Activated CD4-positive, alpha-beta T cell treated with anti-CD3 and anti-CD28 coated beads for 36 hours (primary cell): ENCODE results near the gene BRSK1. TPM values are rescaled to one million over a fixed set of nuclear protein-coding genes. Genes with fewer than 3 reads are reported as not detected.
"Not testable (repeated sequence)": the region's sequence is repeated elsewhere in the genome, so short reads cannot be mapped to it uniquely, and the experiment has no call there.

Experiments used
- ATAC-seq: fragments of 200-7000 bp; cut with Tn5 transposase; one replicate; pipeline ENCODE4 v1.10.0; 2021; ENCODE audit warnings: mild to moderate bottlenecking, moderate library complexity
- CTCF ChIA-PET: fragments of 350-600 bp; sonication (Branson Sonifier 250); formaldehyde crosslinking; loops from one replicate; lab custom pipeline; 2021; ENCODE audit warnings: antibody characterized with exemption; lab: Charles Lee
- POLR2A ChIA-PET: fragments of 350-600 bp; sonication (Branson Sonifier 250); formaldehyde crosslinking; loops from one replicate; lab custom pipeline; 2021; ENCODE audit warnings: antibody characterized with exemption, inconsistent platforms; lab: Charles Lee
- DNase-seq: peaks from one replicate; pipeline ENCODE4 v3.0.0-alpha.2; 2020
- H3K27ac Mint-ChIP-seq: one replicate; pipeline ENCODE4 v1.8.0; 2021; ENCODE audit warnings: mixed read lengths
- H3K27me3 Mint-ChIP-seq: one replicate; pipeline ENCODE4 v1.8.0; 2021; ENCODE audit warnings: mixed read lengths
- H3K36me3 Mint-ChIP-seq: one replicate; pipeline ENCODE4 v1.8.0; 2021; ENCODE audit warnings: low read depth, mixed read lengths
- H3K4me1 Mint-ChIP-seq: one replicate; pipeline ENCODE4 v1.8.0; 2021; ENCODE audit warnings: mixed read lengths
- H3K4me3 Mint-ChIP-seq: one replicate; pipeline ENCODE4 v1.8.0; 2021; ENCODE audit warnings: mild to moderate bottlenecking, moderate library complexity, mixed read lengths
- H3K9me3 Mint-ChIP-seq: one replicate; pipeline ENCODE4 v1.8.0; 2021; ENCODE audit warnings: low read depth, mixed read lengths
- intact Hi-C, 2 experiments: fragments of 100-400 bp; cut with DNase I in 1 of 2; cut with micrococcal nuclease in 1 of 2; formaldehyde crosslinking; loops; one replicate each; pipeline versions ENCODE4 v1.14.2 to v1.15.1; 2022 to 2024; cut with DNase I, micrococcal nuclease
- total RNA-seq, 2 experiments: library from RNA; stranded (reverse); gene quantifications; one replicate each; pipeline ENCODE4 v1.2.3, GENCODE V29; 2021

BRSK1 gene
- total RNA-seq, 2 experiments from 2014 or later = 4.1 to 4.5 TPM

DNA sequence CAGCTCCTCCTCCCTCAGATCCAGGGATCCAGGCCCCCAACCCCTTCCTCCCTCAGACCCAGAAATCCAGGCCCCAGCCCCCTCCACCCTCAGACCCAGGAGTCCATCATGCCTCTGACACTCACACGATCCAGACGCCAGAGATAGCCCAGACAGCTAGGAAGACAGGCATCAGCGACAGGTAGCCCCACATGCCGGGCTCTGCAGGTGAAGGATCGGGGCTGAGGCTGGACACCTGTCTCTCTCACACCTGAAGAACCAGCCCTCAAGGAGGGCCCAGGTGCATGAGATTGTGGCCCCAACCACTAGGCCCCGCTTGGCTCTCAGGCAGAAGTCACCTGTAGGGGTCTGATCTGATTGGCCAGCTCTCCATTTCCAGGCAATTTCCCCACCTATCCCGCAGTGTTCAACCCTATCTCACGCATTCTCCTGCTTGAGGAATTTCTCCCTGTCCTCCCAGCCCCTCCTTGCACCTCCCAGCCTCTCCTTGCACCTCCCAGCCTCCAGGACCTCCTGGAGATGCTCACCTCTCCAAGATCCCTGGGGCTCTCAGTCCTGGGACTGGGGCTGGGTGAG lies 37.1 kb downstream of the BRSK1 start:
- Mint-ChIP-seq H3K27ac (no peak overlapping the region), H3K4me1 (no peaks in the 10 kb centered on the region), H3K9me3 (no peaks in the 10 kb centered on the region), H3K27me3 (peaks cover 5% of the 10 kb centered on the region), H3K36me3 (no peaks in the 10 kb centered on the region), H3K4me3 (no peak overlapping the region)
- no peak for DNase-seq
- intact Hi-C loops = no loop called here
- CTCF ChIA-PET = no interaction called here
- POLR2A ChIA-PET = no interaction called here
- no peak for ATAC-seq

DNA sequence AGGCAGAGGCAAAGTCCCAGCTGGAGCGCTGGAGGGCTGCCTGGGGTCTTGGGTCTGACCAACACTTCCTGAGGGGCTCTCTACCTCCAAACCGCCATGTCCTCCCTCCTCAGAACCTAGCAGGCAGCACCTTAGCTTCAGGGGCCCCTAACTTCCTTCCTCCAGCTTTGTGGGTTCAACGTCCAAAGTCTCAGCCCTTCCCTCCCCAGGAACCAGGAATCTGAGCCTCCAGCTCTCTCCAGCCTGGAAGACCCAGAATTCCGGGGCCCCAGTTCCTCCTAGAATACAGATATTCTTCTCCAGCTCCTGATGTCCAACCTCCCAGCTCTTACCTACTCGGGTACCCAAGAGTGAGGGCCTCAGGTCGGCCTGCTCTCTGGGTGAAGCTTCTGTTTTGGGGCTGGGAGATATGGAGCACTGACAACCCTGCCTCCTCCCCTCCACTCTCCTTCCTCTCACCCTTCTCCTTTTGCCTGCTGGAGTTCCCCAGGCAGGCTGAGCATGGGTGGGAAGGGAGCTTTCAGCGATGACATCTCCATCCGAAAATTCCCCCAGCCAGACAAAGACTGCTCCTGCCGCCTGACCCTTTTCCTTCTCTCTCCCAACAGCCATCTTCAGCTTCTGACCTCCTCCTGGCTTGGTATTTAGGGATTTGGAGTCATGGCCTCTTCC lies 37.8 kb downstream of the BRSK1 start:
- no peaks in the 10 kb centered on the region for H3K36me3 Mint-ChIP-seq
- no peaks in the 10 kb centered on the region for H3K9me3 Mint-ChIP-seq
- H3K27ac Mint-ChIP-seq = no peak overlapping the region
- ChIA-PET CTCF (interaction anchor here (0.5 to 1.0 kb wide), 3 partner anchors 51 to 116 kb away, joined by 3 read pairs; no protein-coding TSS in a partner anchor), POLR2A (no interaction called here)
- no peaks in the 10 kb centered on the region for H3K4me1 Mint-ChIP-seq
- ATAC-seq = no peak
- no peak for DNase-seq
- H3K27me3 Mint-ChIP-seq = peaks cover 5% of the 10 kb centered on the region
- intact Hi-C loops = no loop called here
- no peak overlapping the region for H3K4me3 Mint-ChIP-seq

DNA sequence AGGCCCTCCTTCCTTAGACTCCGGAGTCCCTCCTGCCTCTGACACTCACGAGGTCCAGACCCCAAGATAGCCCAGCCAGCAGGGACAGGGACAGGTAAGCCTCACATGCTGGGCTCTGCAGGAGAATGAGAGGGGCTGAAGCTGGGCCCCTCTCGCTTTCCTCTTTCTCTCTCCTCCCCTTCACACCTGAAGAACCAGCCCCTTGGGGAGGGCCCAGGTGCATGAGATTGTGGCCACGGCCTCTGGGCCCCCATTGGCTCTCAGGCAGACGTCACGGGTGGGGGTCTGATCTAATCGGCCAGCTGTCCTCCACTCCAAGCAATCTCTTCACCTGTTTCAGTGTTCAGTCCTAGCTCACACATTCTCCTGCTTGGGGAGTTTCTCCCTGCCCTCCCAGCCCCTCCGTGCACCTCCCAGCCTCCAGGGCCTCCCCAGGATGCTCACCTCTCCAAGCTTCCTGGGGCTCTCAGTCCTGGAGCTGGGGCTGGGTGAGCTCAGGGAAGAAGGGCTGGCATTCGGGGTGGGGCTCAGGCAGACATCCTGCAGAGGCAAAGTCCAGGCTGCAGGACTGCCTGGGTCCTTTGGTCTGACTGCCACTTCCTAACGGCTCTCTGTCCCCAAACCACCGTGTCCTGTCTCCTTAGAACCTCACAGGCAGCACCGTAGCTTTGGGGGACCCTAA lies 38.5 kb downstream of the BRSK1 start:
- Mint-ChIP-seq H3K4me3 (no peak overlapping the region), H3K27ac (no peak overlapping the region), H3K4me1 (no peaks in the 10 kb centered on the region), H3K27me3 (peaks cover 5% of the 10 kb centered on the region), H3K36me3 (no peaks in the 10 kb centered on the region), H3K9me3 (no peaks in the 10 kb centered on the region)
- no peak for DNase-seq
- POLR2A ChIA-PET = no interaction called here
- no peak for ATAC-seq
- intact Hi-C loops = no loop called here
- CTCF ChIA-PET = interaction anchor here (0.5 to 1.0 kb wide), 5 partner anchors 51 to 1048 kb away, joined by 3 to 4 read pairs (median 3); no protein-coding TSS in a partner anchor

DNA sequence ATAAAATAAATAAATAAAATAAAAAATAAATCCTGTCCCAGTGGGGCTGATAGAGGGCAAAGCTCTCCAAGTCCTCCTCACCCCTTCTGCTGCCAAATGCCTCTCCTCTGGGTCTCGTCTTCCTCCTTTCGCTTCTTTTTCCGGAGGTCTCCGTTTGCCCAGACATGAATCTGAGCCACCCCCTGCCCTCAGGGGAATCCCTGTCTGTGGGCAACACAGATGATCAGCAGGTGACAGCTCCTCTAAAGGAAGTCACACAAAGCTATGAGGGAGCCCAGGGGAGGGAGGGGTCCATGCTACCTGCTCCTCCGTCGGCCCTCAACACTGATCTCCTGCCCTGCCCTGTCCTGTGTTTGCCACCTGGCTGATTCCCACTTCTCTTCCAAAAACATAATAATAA lies 40.9 kb downstream of the BRSK1 start:
- H3K4me3 Mint-ChIP-seq = no peak overlapping the region
- H3K27ac Mint-ChIP-seq = no peak overlapping the region
- POLR2A ChIA-PET = no interaction called here
- CTCF ChIA-PET = no interaction called here
- peaks cover 5% of the 10 kb centered on the region for H3K27me3 Mint-ChIP-seq
- ATAC-seq = no peak
- no peaks in the 10 kb centered on the region for H3K9me3 Mint-ChIP-seq
- DNase-seq = no peak
- intact Hi-C loops = no loop called here
- no peaks in the 10 kb centered on the region for H3K36me3 Mint-ChIP-seq
- no peaks in the 10 kb centered on the region for H3K4me1 Mint-ChIP-seq

DNA sequence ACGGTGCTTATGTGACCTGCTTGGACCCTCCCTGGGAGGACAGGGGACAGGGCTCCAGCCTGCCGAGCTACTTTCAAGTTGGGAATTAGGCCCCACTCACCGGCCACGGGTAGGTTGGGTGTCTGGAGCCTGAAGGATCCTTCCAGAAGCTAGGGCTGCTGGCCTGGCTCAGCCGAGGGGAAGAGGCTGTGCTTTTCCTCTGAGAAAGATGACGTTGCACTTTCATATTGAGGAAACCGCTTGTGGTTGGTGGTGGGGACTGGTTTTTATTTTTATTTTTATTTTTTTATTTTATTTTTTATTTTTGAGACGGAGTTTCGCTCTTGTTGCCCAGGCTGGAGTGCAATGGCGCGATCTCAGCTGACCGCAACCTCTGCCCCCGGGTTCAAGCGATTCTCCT lies 41.4 kb downstream of the BRSK1 start, which contains the start of gene TMEM150B:
TSS of gene TMEM150B (minus strand) at position 170 of the 400 bp plus-strand sequence. CDS start 4,305 bp downstream, outside the sequence.
- intact Hi-C loops = no loop called here
- POLR2A ChIA-PET = no interaction called here
- no peak for ATAC-seq
- no peak for DNase-seq
- Mint-ChIP-seq H3K27ac (no peak within 1 kb of the TSS), H3K36me3 (no peaks in the 10 kb centered on the region), H3K4me1 (no peaks in the 10 kb centered on the region), H3K27me3 (peaks cover 5% of the 10 kb centered on the region), H3K9me3 (no peaks in the 10 kb centered on the region), H3K4me3 (no peak within 1 kb of the TSS)
- CTCF ChIA-PET = no interaction called here

DNA sequence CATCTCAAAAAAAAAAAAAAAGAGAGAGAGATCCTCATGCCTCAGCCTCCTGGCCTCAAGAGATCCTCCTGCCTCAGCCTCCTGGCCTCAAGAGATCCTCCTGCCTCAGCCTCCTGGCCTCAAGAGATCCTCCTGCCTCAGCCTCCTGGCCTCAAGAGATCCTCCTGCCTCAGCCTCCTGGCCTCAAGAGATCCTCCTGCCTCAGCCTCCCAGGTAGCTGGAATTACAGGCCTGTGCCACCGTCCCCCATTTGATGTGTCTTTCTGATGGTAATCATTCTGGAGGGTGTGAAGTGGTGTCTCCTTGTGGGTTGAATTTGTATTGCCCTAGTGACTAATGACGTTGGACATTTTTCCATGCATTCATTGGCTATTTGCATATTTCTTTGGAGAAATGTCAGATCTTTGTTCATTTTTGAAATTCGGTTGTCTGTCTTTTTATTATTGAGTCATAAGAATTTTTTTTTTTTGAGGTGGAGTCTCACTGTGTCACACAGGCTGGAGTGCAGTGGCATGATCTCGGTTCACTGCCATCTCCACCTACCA lies 45.0 kb downstream of the BRSK1 start:
- H3K36me3 Mint-ChIP-seq, CTCF ChIA-PET, DNase-seq, H3K27ac Mint-ChIP-seq, H3K9me3 Mint-ChIP-seq, intact Hi-C loops, POLR2A ChIA-PET, H3K4me1 Mint-ChIP-seq, ATAC-seq, H3K27me3 Mint-ChIP-seq, H3K4me3 Mint-ChIP-seq: not testable (repeated sequence)

DNA sequence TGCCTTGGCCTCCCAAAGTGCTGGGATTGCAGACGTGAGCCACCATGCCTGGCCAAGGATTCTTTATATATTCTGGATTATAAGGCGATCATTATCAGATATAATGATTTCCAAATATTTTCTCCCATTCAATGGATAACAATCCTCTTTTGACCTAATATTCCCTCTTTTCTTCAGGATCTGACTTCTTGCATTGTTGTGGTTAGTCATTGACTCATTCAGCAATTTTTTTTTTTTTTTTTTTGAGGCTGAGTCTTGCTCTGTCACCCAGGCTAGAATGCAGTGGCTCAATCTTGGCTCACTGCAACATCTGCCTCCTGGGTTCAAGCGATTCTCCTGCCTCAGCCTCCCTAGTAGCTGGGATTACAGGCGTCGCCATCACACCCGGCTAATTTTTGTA lies 46.0 kb downstream of the BRSK1 start:
- H3K4me1 Mint-ChIP-seq, POLR2A ChIA-PET, H3K9me3 Mint-ChIP-seq, H3K27me3 Mint-ChIP-seq, intact Hi-C loops, CTCF ChIA-PET, DNase-seq, H3K4me3 Mint-ChIP-seq, ATAC-seq, H3K27ac Mint-ChIP-seq, H3K36me3 Mint-ChIP-seq: not testable (repeated sequence)

DNA sequence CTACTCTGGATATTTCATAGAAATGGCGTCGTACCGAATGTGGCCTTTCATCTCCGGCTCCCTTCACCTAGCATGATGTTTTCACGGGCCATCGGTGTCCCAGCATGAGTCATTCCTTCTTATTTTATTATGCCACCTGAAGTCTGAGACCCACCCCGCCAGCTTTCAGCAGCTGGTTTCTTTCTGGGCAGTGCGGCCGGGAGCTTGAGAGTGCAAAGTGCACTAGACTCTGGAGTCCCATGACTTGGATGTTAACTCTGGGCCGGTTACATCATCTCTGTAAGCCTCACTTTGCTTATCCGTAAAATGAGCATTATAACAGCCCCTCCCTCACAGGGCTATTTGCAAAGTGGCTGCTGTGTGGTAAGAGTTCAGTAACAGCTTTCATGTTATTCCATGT lies 50.1 kb downstream of the BRSK1 start:
- Mint-ChIP-seq H3K36me3 (no peaks in the 10 kb centered on the region), H3K9me3 (no peaks in the 10 kb centered on the region), H3K4me3 (no peak overlapping the region), H3K4me1 (peaks cover 6% of the 10 kb centered on the region), H3K27me3 (peaks cover 2% of the 10 kb centered on the region), H3K27ac (no peak overlapping the region)
- DNase-seq (no peak), ATAC-seq (no peak)
- ChIA-PET POLR2A (no interaction called here), CTCF (interaction anchor here (0.6 kb wide), 1 partner anchor 1143 kb away, joined by 3 read pairs; the partner anchor contains the start of gene TSEN34)
- intact Hi-C loops = no loop called here

DNA sequence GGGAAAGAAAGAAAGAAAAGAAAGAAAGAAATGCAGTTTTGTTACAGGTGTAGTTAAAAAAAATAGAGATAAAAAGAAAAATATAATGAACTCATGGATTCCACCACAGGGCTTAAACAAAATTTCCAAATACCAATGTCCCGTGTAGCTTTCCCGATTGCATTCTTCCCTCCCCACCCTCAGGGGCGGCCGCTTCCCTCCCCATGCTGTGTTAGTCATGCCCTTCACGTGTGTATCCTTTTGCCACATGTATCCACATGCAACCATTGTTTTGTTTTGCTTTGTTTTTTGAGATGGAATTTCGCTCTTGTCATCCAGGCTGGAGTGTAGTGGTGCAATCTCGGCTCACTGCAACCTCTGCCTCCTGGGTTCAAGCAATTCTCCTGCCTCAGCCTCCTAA lies 52.3 kb downstream of the BRSK1 start:
- Mint-ChIP-seq H3K4me1 (peaks cover 14% of the 10 kb centered on the region), H3K36me3 (no peaks in the 10 kb centered on the region), H3K9me3 (no peaks in the 10 kb centered on the region), H3K4me3 (no peak overlapping the region), H3K27ac (no peak overlapping the region), H3K27me3 (peaks cover 2% of the 10 kb centered on the region)
- POLR2A ChIA-PET = no interaction called here
- CTCF ChIA-PET = no interaction called here
- DNase-seq = no peak
- intact Hi-C loops = loop anchor here (5.0 kb wide), 3 partner anchors 34 to 306 kb away; partner anchors contain the start of genes C19orf85 (in 1 of the 2), ISOC2 (in 1 of the 2), ZNF580 (in 1 of the 2) and ZNF581 (in 1 of the 2)
- ATAC-seq = no peak

DNA sequence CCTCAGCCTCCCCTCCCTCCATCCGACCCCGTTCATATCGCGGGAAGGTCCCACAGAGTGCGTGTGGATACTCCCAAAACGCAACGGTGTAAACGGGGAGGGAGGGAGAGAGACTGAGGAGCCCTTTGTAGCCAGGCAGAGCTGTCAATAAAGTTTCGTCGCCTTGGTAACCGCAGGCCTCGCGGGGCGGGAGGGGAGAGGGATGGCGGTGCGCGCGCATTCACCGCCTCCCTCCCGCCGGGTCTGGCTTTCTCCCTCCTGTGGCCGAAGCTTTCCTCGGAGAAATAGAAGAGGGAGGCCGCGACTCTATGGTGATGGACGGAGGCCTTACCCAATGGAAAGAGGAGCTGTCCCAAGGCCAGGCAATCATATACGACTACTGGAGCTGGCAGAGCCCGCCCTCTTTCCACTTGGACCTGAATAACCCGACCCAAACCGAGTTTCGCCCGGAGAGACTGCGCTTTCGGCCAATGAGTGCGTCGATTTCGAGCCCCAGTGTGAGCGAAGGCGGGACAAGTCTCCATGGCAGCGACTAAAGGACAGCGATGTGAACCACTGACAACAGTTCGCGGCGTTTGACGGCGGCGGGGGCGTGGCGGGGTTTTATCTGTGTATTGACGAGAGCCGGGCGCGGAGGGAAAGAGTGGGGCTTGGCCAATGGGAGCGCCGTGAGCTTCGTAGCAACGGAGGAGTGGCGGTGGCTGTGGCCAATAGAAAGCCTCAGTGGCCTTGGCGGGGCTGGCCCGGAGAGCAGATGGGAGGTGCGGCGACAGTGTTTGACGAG lies 55.5 kb downstream of the BRSK1 start, which contains the start of gene KMT5C:
TSS of gene KMT5C (plus strand) at position 772 of the 784 bp plus-strand sequence. CDS start 2,061 bp downstream, outside the sequence.
- peak; percentile 86 for ATAC-seq

More for the DNA sequence above, 55.5 kb downstream of the BRSK1 start, which contains the start of gene KMT5C:
- POLR2A ChIA-PET = interaction anchor here (0.5 to 1.5 kb wide), 18 partner anchors 10 to 303 kb away, joined by 3 to 17 read pairs (median 4); partner anchors contain the start of genes NAT14, PPP6R1, TMEM238 and UBE2S
- CTCF ChIA-PET = interaction anchor here (0.7 to 1.8 kb wide), 8 partner anchors 36 to 267 kb away, joined by 3 to 10 read pairs (median 4); partner anchors contain the start of genes PPP1R12C, TMEM238 and ZNF865
- DNase-seq = peak; percentile 100
- H3K4me1 Mint-ChIP-seq = peaks cover 18% of the 10 kb centered on the region
- H3K27ac Mint-ChIP-seq = peak within 1 kb of the TSS; percentile 97
- H3K36me3 Mint-ChIP-seq = peaks cover 18% of the 10 kb centered on the region
- peaks cover 2% of the 10 kb centered on the region for H3K27me3 Mint-ChIP-seq
- H3K9me3 Mint-ChIP-seq = no peaks in the 10 kb centered on the region
- H3K4me3 Mint-ChIP-seq = peak within 1 kb of the TSS; percentile 86
- intact Hi-C loops = loop anchor here (1.0 to 5.0 kb wide), 24 partner anchors 15 to 1149 kb away; partner anchors contain the start of genes HSPBP1 (in 2 of the 2), ISOC2 (in 2 of the 2), PPP6R1 (in 2 of the 2) and RPL28 (in 2 of the 2)
